Umbilical cord (tissue), 2 donors: ENCODE results near the gene TOP2A. TPM values are rescaled to one million over a fixed set of nuclear protein-coding genes. Genes with fewer than 3 reads are reported as not detected.

ENCODE experiments used
- DNase-seq: peaks from one replicate; pipeline ENCODE4 v3.0.0-alpha.2; 2015; ENCODE audit warnings: low spot score
- total RNA-seq: library from RNA; depleted of rRNA; stranded (reverse); fragments of >200 nt; gene quantifications from one replicate; pipeline ENCODE4 v1.2.3, GENCODE V29; 2014; ENCODE audit warnings: low replicate concordance; ENCODE audit not compliant: insufficient read depth

TOP2A gene
- total RNA-seq: 11.8 TPM

- DNase-seq: peak; percentile 100
Measured at GRCh38 chr17:40417609-40418427, at the start of gene TOP2A. TSS of gene TOP2A (minus strand) at chr17:40417896. CDS start at chr17:40417791, 105 bp downstream.

GRCh38 chr17:40467281-40467867 is 49.7 kb upstream of the TOP2A start:
- DNase-seq: no peak

DNA sequence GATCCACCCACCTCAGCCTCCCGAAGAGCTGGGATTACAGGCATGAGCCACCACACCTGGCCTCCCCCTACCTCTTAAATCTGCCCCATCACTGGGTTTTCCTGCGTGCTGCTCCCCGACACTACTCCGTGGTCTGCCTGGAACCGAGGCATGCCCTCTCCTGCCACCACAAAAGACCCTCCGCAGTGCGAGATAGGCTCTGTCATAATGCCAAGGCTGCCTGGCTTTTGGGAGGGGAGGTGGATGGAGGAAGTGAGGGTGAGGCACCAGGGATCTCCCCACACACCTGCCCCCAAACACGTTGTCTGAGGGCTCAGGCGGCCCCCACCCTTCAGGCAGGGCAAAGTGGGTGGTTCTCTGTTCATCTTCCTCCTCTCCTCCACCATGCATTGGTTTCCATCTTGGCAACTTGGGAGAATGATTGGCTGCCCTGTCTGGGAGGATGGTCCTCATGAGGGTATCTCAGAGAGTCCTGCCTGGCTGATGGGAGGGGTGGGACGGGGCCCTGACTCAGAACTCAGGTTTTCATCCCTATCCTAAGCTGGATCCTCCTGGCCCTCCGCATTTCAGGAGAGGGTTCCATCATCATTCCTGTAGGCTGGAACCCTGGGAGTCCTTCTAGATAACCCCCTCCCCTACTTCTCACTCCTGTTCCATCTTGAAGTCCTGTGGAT is 48.7 kb upstream of the TOP2A start:
- no peak for DNase-seq

DNA sequence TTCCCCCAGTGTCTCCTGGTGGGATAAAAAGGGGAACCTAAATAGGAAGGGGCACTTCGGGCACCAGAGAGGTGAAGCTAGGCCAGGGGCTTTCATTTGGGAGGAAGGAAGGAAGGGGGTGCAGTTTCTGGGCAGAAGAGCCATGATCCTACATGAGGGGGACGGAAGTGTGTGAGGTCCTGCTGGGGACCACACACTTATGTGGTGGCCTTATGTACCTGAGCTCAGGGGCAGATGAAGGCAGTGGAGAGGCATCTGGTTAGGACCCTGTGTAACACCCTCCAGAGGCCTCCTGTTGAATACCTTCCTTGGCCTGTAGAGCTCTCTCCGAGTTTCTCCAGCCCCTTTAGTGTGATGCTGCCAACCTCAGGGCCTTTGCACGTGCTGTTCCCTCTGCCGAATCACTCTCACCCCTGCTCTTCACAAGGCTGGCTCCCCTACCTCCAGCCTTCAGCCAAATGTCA is 46.7 kb upstream of the TOP2A start:
- no peak for DNase-seq

GRCh38 chr17:40463122-40463550 is 45.4 kb upstream of the TOP2A start:
- DNase-seq: no peak

DNA sequence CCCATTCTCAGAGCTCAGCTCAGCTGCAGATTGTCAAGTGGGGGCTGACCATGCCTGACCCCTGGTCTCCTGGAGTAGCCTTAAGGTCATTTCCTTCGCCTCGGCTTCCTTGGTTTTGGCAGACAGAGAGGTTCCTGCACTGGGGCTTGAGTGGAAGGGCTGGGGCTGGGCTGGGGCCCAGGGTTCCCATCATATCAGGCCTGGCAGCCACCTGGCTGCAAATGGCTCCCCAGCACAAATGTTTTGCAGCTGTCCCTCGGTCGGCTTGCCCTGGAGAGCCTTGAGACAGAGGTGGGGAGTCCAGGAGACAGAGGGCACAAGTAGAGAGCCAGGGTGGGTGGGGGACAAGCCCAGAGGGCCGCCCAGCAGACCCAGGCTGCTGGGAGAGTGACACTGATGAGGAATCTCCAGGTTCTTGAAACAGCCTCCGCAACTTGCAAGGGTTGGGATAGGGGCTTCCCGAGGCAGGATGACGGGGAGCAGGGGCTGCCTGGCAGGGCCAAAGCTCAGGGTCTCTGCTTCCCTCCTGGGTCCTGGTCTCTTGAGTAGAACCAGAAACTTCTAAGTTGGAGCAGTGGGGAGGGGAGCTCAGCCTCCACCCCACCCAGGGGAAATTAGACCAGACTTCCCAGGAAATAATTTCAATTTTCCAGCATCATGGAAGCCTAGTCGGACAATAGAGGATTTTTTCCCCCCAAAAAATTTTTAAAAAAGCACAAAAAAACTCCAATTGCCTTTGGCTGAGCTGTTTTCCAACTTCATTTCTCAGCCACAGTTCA is 44.8 kb upstream of the TOP2A start:
- DNase-seq: no peak

GRCh38 chr17:40461732-40462342 is 44.1 kb upstream of the TOP2A start:
- DNase-seq: no peak

- peak; percentile 66 for DNase-seq
Measured at GRCh38 chr17:40460968-40461731, 43.5 kb upstream of the TOP2A start.

DNA sequence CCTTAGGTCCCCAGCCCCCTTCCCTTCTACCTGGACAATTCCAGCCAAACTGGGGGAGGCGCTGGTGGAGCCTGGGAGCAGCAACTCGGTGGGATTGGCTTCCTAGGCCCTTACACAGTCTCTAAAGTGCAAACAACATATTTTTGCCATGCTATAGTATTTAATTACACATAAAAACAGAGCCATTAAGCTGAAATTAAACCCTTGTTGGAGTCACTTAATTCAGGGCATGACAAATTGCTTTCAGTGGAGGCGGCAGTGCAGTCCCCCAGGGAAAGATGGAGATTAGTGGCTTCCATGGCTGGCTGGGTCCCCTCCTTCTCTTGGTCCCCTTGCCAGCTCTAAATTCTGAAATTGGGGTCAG is 42.9 kb upstream of the TOP2A start:
- no peak for DNase-seq

- DNase-seq: no peak
Measured at GRCh38 chr17:40459636-40460603, 42.2 kb upstream of the TOP2A start.

DNA sequence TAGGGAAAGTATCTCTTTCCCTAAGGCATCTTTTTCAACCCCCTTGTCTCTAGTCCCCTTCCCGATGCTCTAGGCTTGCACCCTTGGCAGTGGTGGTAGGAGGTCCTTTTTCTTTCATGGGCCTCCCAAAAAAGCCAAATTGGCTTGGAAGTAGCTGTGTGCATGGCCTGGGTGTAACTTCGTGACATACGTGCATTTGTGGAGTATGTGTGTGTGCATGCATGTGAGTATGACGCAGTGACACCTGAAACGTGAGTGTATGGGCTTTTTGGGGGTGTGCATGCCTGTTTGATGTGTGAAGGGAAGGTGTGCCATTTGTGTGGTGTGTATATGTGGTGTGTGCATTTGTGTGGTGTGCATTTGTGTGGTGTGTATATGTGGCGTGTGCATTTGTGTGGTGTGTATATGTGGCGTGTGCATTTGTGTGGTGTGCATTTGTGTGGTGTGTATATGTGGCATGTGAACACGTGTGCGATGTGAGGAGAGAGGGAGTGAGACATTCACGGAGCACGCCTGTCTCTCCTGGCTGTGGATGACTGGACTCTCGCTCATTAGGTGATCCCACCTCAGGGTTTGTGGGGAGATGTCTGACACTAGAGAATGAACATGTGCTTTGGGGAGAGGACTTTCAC is 41.3 kb upstream of the TOP2A start:
- DNase-seq: no peak

DNA sequence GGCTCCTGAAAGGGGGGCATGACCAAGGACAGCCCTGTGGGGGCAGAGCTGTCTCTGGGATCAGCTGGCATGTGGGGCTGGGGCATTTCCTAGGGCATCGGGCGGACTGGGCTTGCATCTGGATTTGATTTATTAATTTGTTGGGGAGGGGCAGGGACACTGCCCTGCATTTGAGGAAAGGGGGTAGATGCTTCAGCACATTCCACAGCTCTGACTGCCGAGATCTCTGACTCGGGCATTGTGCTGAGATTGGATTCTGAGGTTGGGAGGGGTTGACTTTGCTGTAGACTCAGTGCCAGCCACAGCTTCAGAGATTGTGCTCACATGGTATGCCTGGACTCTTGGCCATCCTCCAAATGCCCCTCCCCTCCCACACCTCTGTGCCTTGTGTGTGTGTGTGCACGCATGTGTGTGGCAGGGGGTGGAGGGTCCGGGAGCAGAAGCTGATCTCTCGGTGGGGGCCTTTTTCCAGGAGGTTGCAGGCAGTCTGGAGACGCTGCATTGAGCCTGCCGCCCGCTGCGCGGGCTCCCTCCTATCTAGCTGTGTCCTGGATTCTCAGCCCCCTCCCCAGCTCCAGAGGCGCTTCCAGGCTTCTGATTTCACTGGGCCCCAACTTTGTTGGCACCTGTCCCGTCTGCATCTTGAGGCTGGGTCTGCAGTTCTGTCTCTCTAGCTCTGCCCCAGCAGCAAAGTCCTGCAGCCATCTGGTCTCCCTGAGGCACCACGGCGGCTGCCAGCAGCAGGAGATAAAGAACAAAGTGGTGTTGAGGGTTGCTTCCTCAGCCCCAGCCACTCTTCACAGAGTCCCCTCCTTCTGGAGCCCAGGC is 40.5 kb upstream of the TOP2A start:
- peak; percentile 96 for DNase-seq

DNA sequence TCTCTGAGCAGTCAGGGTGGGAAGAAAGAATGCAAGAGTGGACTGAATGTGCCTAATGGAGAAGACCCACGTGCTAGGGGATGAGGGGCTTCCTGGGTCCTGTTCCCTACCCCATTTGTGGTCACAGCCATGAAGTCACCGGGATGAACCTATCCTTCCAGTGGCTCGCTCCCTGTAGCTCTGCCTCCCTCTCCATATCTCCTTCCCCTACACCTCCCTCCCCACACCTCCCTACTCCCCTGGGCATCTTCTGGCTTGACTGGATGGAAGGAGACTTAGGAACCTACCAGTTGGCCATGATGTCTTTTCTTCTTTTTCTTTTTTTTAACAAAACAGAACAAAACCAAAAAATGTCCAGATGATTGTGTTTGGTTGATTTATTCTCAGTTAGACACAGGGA is 39.7 kb upstream of the TOP2A start:
- DNase-seq: no peak

- no peak for DNase-seq
Measured at GRCh38 chr17:40456396-40456951, 38.8 kb upstream of the TOP2A start.

DNA sequence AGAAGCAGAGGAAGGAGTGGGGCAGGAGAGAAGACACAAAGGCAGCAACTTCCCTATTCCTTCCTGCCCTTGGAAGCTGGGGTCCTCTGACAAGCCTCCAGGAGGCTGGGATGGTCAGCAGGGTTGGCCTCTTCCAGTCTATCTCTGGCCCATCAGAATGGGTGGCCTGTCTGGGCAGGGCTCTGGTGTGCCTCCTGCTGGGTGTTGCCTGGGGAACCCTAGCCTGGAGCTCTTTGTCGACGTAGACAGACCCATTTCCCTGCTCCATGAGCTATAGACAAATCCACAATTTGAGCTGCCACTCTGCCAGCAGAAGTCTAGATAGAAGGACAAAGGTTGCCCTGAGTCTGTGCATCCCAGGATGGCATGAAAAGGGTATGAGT is 36.9 kb upstream of the TOP2A start:
- DNase-seq: no peak

DNA sequence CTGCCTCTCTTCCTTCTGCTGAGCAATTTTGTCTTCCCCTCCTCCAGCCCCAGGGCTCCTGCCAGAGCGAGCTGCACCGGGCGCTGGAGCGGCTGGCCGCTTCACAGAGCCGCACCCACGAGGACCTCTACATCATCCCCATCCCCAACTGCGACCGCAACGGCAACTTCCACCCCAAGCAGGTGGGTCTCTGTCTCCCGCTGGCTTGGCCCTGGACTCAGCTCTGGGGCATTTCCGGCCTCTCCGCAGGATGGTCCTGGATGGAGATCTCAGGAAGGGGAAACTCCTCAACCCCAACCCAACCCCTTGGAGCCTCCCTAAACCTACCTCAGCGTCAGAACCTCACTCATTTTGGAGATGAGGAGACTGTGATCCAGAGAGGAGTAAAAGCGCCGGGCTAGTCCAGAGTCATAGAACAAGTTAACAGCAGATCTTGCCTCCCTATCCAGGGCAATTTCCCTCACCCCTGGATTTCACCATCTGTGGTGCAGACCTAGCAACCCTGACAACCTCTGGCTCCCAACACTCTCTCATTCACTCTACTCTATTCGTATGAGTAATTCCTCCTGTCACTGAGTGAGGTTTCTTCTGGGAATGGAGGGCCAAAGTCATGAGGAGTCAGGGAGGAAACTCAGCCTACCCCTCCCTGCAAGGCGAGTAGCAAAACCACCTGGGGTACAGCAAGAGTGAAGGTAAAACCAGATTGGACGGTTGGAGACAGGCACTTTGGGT is 36.4 kb upstream of the TOP2A start:
- DNase-seq: no peak

GRCh38 chr17:40452921-40453378 is 35.3 kb upstream of the TOP2A start:
- no peak for DNase-seq
